Pancreas (tissue), 10 donors: ENCODE data around the gene BCL2. TPM values are rescaled to one million over a fixed set of nuclear protein-coding genes. Genes with fewer than 3 reads are reported as not detected.
A peak's percentile ranks its signal among the peaks of the same experiment; 100 is the strongest.

ENCODE experiments used
- ATAC-seq, 4 donors: fragments of 200-7000 bp; cut with Tn5 transposase; one replicate each; pipeline versions ENCODE4 v1.8.0 to v1.9.1; 2020; ENCODE audit warnings: mild to moderate bottlenecking in 4 of 4, moderate library complexity in 4 of 4
- DNase-seq, 6 donors: peaks; one replicate each; pipeline ENCODE4 v3.0.0-alpha.2; 2020
- FAIRE-seq: peaks from 2 replicates; lab custom pipeline; 2012; peaks lifted over from hg19 to GRCh38; lab: Jason Lieb, UNC
- H3K27ac ChIP-seq, 4 donors: fragments of 200-600 bp; sonication (generic); 1 replicate in 3 of 4; 2 replicates in 1 of 4; pipeline versions ENCODE4 v1.5.0 to v1.8.0; 2020
- H3K27me3 ChIP-seq, 4 donors: fragments of 200-600 bp; one replicate each; pipeline ENCODE4 v1.8.0; 2021
- H3K36me3 ChIP-seq, 3 donors: fragments of 200-600 bp; sonication (generic) in 1 of 3; one replicate each; pipeline versions ENCODE4 v1.5.0 to v1.8.0; 2020 to 2021
- H3K4me1 ChIP-seq, 3 donors: fragments of 200-600 bp; one replicate each; pipeline ENCODE4 v1.8.0; 2021
- H3K4me3 ChIP-seq, 4 donors: fragments of 200-600 bp; sonication (generic) in 2 of 4; one replicate each; pipeline versions ENCODE4 v1.5.0 to v1.8.0; 2020 to 2021
- H3K9me3 ChIP-seq, 4 donors: fragments of 200-600 bp; one replicate each; pipeline ENCODE4 v1.8.0; 2021
- WGBS, 2 donors: extraction: QIAGEN DNeasy Blood & Tissue Kit; methylation state at CpG; one replicate each; pipeline ENCODE4 v1.1.7; 2013; 5-methylcytosine and 5-hydroxymethylcytosine counted together
- intact Hi-C, 3 donors: fragments of 100-400 bp; cut with DNase I; formaldehyde crosslinking; loops; one replicate each; pipeline versions ENCODE4 v1.11.1 to v1.14.2; 2022
- polyA plus RNA-seq, 2 donors: library from polyadenylated mRNA; stranded (reverse); fragments of 200-250 nt; gene quantifications; one replicate each; pipeline ENCODE4 v1.2.3, GENCODE V29; 2013
- total RNA-seq, 6 donors: library from RNA; stranded (reverse); fragmentation: NEBNext Ultra II Directional in 4 of 6; extraction: Animal tissue kit (Norgen Biotek cat#: 25700) in 4 of 6; gene quantifications; one replicate each; pipeline versions ENCODE4 v1.2.1 to v1.2.4, GENCODE V29; 2021 to 2023
- TF ChIP-seq, protein P1 (sequence below), 4 donors: fragments of 200-600 bp; sonication (generic) in 3 of 4; IDR thresholded peaks; one replicate each; pipeline versions ENCODE4 v1.5.0 to v1.8.0; 2021; ENCODE audit warnings: antibody characterized with exemption in 4 of 4
- donor health status: healthy with polysubstance abuse.
- donor health status: DM: no; HTN: no; CAD: no; lungs with moderate emphysema.
- donor health status: DM: no; HTN: no; CAD: no.
- donor health status: control.
- donor health status: control.
- donor health status: Bipolar disorder and iron deficiency.
- donor health status: DM: yes; HTN: yes; CAD: no.
- donor health status: DM: no; HTN: no; CAD: no.
- donor health status: DM: no; HTN: no; CAD: no.
- donor health status: DM: yes; HTN: yes; CAD: no.

The BCL2 gene
- total and polyA plus RNA-seq, 8 donors = 1.9 to 9.0 (median 4.2) TPM

DNA sequence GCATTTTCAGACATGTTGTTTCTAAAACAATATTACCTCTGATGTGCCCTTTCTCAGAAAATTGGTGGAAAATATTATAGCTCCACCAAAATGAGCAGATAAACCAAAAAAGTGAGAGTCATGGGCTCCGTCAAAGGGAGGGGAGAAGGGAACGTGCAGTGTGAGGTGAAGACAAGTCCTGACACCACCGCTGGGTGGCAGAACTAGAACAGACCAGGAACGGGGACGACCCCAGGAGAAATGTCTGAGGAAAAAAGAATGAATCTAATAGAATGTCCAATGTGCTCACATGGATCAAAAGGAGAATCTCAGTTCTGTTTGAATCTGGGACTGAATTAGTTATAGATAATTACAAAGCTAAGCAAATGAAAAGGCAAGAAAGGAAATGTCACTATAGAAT lies 22.6 kb upstream of the BCL2 start:
- DNase-seq = no peak
- Histone ChIP-seq H3K4me3 (no peak overlapping the region), H3K4me1 (no peaks in the 10 kb centered on the region), H3K36me3 (peaks cover 0 to 14% (median 7%) of the 10 kb centered on the region in 3 donors), H3K9me3 (no peaks in the 10 kb centered on the region), H3K27me3 (no peaks in the 10 kb centered on the region), H3K27ac (no peak overlapping the region)
- TF ChIP-seq, protein P1, sequence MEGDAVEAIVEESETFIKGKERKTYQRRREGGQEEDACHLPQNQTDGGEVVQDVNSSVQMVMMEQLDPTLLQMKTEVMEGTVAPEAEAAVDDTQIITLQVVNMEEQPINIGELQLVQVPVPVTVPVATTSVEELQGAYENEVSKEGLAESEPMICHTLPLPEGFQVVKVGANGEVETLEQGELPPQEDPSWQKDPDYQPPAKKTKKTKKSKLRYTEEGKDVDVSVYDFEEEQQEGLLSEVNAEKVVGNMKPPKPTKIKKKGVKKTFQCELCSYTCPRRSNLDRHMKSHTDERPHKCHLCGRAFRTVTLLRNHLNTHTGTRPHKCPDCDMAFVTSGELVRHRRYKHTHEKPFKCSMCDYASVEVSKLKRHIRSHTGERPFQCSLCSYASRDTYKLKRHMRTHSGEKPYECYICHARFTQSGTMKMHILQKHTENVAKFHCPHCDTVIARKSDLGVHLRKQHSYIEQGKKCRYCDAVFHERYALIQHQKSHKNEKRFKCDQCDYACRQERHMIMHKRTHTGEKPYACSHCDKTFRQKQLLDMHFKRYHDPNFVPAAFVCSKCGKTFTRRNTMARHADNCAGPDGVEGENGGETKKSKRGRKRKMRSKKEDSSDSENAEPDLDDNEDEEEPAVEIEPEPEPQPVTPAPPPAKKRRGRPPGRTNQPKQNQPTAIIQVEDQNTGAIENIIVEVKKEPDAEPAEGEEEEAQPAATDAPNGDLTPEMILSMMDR (IDR thresholded peaks at IDR 0.05) = peak in 1 of 4 donors; percentile 12
- 64 to 69% methylated on average over 5 of the region's 5 CpGs for WGBS, 2 donors
- no peak for FAIRE-seq
- intact Hi-C loops = no loop called here
- peak in 2 of 4 donors; percentile 39 to 60 for ATAC-seq

DNA sequence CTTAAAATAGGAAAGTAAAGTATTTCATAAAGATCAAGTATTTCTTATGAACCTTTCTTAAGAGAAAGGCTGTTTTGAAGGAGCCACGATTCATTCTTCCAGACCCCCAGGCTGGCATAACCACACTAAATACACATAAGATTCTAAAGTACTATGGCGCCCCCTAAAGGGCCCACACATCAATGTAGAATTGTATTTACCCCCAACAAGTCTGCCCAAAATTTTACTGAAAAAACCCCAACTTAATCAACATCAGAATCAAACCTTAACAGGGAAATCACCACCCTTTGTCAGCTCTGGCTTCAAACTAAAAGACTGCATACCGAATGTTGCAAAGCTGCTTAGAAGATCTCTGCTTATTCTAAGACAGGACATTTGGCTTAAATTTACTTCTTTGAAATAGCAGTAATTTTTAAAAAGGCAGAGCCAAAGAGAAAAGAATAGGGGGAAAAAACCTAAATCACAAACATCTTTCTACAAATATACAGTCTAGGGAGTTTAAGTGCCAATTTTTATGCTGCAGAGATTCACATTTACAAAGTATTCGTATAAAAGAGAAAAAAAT lies 20.4 kb upstream of the BCL2 start:
- no peak overlapping the region for H3K4me3 ChIP-seq
- peaks cover 0 to 16% (median 12%) of the 10 kb centered on the region in 3 donors for H3K36me3 ChIP-seq
- no peak overlapping the region for H3K27ac ChIP-seq
- FAIRE-seq (no peak), DNase-seq (peak in 1 of 6 donors; percentile 17), ATAC-seq (peak in 1 of 4 donors; percentile 59)
- H3K27me3 ChIP-seq = no peaks in the 10 kb centered on the region
- intact Hi-C loops = no loop called here
- no peaks in the 10 kb centered on the region for H3K4me1 ChIP-seq
- TF ChIP-seq, protein P1 (IDR thresholded peaks at IDR 0.05) = peak in 2 of 4 donors; percentile 24 to 38
- no peaks in the 10 kb centered on the region for H3K9me3 ChIP-seq
- WGBS, 2 donors = 37 to 48% methylated on average over 4 of the region's 4 CpGs

DNA sequence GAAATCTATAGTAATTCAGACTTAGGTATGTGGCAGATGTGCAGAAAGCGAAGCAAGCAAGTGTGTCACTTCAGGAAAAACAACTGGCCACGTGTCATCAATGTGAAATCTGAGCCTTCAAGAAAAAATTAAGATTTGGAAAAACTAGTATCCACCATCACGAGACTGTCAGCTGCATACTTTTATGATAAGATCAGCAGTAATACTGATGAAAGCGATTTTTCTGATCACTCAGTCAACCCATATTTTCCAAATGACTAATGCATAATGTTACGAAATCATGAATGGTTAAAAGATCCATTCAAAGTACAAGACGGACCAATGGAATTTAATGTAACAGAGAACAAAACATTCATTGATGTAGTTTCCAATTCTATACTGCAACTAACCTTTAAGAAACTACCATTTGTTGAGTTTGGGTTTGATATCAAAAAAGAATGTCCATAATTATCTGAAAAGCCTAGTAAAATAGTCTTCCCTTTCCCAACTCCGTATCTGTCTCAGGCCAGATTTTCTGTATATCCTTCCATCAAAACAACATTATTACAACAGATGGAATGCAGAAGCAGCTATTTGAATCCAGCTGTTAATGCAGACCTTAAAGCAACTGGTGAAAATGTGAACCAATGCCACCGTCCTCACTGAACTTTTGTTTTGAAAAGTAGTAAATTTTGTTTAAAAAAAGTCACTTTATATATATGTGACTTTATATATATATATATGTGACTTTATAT lies 17.0 kb upstream of the BCL2 start:
- intact Hi-C loops = no loop called here
- H3K4me1 ChIP-seq = no peaks in the 10 kb centered on the region
- FAIRE-seq (peak; percentile 41), DNase-seq (no peak), ATAC-seq (peak; percentile 46 to 64 (median 49))
- TF ChIP-seq, protein P1 (IDR thresholded peaks at IDR 0.05) = no peak
- H3K27me3 ChIP-seq = no peaks in the 10 kb centered on the region
- 53 to 58% methylated on average over 8 of the region's 8 CpGs for WGBS, 2 donors
- no peak overlapping the region for H3K4me3 ChIP-seq
- no peaks in the 10 kb centered on the region for H3K9me3 ChIP-seq
- H3K27ac ChIP-seq = peak overlapping the region in 2 of 4 donors; percentile 18 to 47
- peaks cover 0 to 24% (median 12%) of the 10 kb centered on the region in 3 donors for H3K36me3 ChIP-seq

DNA sequence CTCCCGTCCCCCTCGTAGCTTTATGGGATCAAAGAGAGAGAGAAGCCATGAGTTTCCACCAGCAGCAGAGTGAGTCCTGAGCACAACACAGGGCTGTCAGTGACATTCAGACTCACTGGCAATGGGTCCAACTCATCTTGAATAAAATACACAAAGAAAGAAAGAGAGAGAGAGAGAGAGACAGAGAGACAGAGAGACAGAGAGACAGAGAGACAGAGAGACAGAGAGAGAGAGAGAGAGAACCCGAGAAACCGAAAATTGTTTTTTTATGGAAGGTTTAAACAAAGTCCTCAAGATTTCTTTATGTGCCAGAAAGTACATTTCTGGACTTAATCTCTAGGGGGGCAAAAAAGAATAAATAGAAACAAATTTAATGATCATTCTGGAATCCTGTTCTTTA lies 11.5 kb upstream of the BCL2 start:
- DNase-seq = no peak
- WGBS, 2 donors = 92 to 94% methylated on average over 4 of the region's 4 CpGs
- TF ChIP-seq, protein P1 (IDR thresholded peaks at IDR 0.05) = no peak
- H3K4me3 ChIP-seq = no peak overlapping the region
- no peaks in the 10 kb centered on the region for H3K27me3 ChIP-seq
- peaks cover 0 to 33% (median 4%) of the 10 kb centered on the region in 3 donors for H3K36me3 ChIP-seq
- no peaks in the 10 kb centered on the region for H3K4me1 ChIP-seq
- intact Hi-C loops = no loop called here
- FAIRE-seq = no peak
- H3K27ac ChIP-seq = no peak overlapping the region
- no peak for ATAC-seq
- H3K9me3 ChIP-seq = no peaks in the 10 kb centered on the region
